Smooth muscle cell (in vitro differentiated cells): Measurements from ENCODE around the gene L3MBTL3. TPM values are rescaled to one million over a fixed set of nuclear protein-coding genes. Genes with fewer than 3 reads are reported as not detected.

Source experiments
- DNase-seq: peaks from one replicate; lab custom pipeline; 2025; ENCODE audit not compliant: unreplicated experiment; lab: John Stamatoyannopoulos, UW
- H2AFZ ChIP-seq: fragments of 200-600 bp; sonication (generic); 2 replicates; pipeline ENCODE4 v1.6.0; 2016; ENCODE audit warnings: antibody characterized with exemption, low read depth, mild to moderate bottlenecking
- H3F3A ChIP-seq: fragments of 200-600 bp; sonication (generic); 2 replicates; pipeline ENCODE4 v1.6.0; 2017; ENCODE audit warnings: antibody characterized with exemption, low read depth
- H3K27ac ChIP-seq: fragments of 200-600 bp; sonication (generic); 2 replicates; pipeline ENCODE4 v1.5.1; 2016; ENCODE audit warnings: low read depth, mild to moderate bottlenecking
- H3K27me3 ChIP-seq: fragments of 200-600 bp; sonication (generic); 2 replicates; pipeline ENCODE4 v1.6.1; 2016; ENCODE audit warnings: low read depth, mild to moderate bottlenecking
- H3K36me3 ChIP-seq: fragments of 200-600 bp; sonication (generic); 2 replicates; pipeline ENCODE4 v1.5.1; 2016; ENCODE audit warnings: low read depth
- H3K4me1 ChIP-seq: fragments of 200-600 bp; sonication (generic); 2 replicates; pipeline ENCODE4 v1.5.1; 2016; ENCODE audit warnings: low read depth
- H3K4me2 ChIP-seq: fragments of 200-600 bp; sonication (generic); 2 replicates; pipeline ENCODE4 v1.6.0; 2016; ENCODE audit warnings: mild to moderate bottlenecking
- H3K4me3 ChIP-seq: fragments of 200-600 bp; sonication (generic); 2 replicates; pipeline ENCODE4 v1.5.1; 2016; ENCODE audit warnings: mild to moderate bottlenecking
- H3K79me2 ChIP-seq: fragments of 200-600 bp; sonication (generic); 2 replicates; pipeline ENCODE4 v1.6.0; 2016; ENCODE audit warnings: low read depth, mild to moderate bottlenecking
- H3K9ac ChIP-seq: fragments of 200-600 bp; sonication (generic); 2 replicates; pipeline ENCODE4 v1.6.0; 2016; ENCODE audit warnings: low read depth
- H3K9me3 ChIP-seq: fragments of 200-600 bp; sonication (generic); replicated peaks from 2 replicates; pipeline ENCODE4 v1.5.1; 2016; ENCODE audit warnings: low read depth
- H4K20me1 ChIP-seq: fragments of 200-600 bp; sonication (generic); 2 replicates; pipeline ENCODE4 v1.6.0; 2016; ENCODE audit warnings: low read depth
- WGBS: methylation state at CpG from one replicate; pipeline ENCODE4 v1.1.7; 2016; ENCODE audit warnings: low lambda C conversion rate; 5-methylcytosine and 5-hydroxymethylcytosine counted together
- polyA plus RNA-seq: library from polyadenylated mRNA; unstranded; fragments of >200 nt; fragmentation: Nextera tagmentation; extraction: Ambion mirVana; gene quantifications from 2 replicates; pipeline ENCODE4 v1.2.1, GENCODE V29; 2016
- total RNA-seq: library from RNA; depleted of rRNA; stranded (reverse); fragments of >200 nt; gene quantifications from 2 replicates; pipeline ENCODE4 v1.2.3, GENCODE V29; 2014
- TF ChIP-seq, protein P1 (sequence below): fragments of 200-600 bp; sonication (generic); IDR thresholded peaks from 2 replicates; pipeline ENCODE4 v1.5.1; 2017; ENCODE audit warnings: borderline replicate concordance, mild to moderate bottlenecking, antibody characterized with exemption; ENCODE audit not compliant: insufficient read depth, poor library complexity, severe bottlenecking

Gene L3MBTL3
- total RNA-seq: 14.2 and 18.0 TPM in 2 replicates
- 4.1 and 5.4 TPM in 2 replicates for polyA plus RNA-seq

GRCh38 chr6:130018292-130018743, at the start of gene L3MBTL3:
TSS of gene L3MBTL3 (plus strand) at chr6:130018581. CDS start at chr6:130042700, 24,119 bp downstream.
- TF ChIP-seq, protein P1, sequence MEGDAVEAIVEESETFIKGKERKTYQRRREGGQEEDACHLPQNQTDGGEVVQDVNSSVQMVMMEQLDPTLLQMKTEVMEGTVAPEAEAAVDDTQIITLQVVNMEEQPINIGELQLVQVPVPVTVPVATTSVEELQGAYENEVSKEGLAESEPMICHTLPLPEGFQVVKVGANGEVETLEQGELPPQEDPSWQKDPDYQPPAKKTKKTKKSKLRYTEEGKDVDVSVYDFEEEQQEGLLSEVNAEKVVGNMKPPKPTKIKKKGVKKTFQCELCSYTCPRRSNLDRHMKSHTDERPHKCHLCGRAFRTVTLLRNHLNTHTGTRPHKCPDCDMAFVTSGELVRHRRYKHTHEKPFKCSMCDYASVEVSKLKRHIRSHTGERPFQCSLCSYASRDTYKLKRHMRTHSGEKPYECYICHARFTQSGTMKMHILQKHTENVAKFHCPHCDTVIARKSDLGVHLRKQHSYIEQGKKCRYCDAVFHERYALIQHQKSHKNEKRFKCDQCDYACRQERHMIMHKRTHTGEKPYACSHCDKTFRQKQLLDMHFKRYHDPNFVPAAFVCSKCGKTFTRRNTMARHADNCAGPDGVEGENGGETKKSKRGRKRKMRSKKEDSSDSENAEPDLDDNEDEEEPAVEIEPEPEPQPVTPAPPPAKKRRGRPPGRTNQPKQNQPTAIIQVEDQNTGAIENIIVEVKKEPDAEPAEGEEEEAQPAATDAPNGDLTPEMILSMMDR: no peak
- Histone ChIP-seq H3K4me3 (peak within 1 kb of the TSS; percentile 82), H2AFZ (peak within 1 kb of the TSS; percentile 99), H3K9ac (peak within 1 kb of the TSS; percentile 67), H3K27me3 (no peaks in the 10 kb centered on the region), H4K20me1 (peaks cover 12% of the 10 kb centered on the region), H3K36me3 (no peaks in the 10 kb centered on the region), H3F3A (peaks cover 4% of the 10 kb centered on the region), H3K27ac (peak within 1 kb of the TSS; percentile 63), H3K9me3 (no peaks in the 10 kb centered on the region), H3K4me1 (no peaks in the 10 kb centered on the region), H3K4me2 (peak within 1 kb of the TSS; percentile 94), H3K79me2 (peaks cover 19% of the 10 kb centered on the region)
- peak; percentile 69 for DNase-seq
- WGBS: 2% methylated on average over 27 of the region's 27 CpGs

- Histone ChIP-seq H3K27ac (no peak overlapping the region), H3K9me3 (no peaks in the 10 kb centered on the region), H2AFZ (no peak overlapping the region), H3K4me1 (no peaks in the 10 kb centered on the region), H3F3A (no peaks in the 10 kb centered on the region), H4K20me1 (no peaks in the 10 kb centered on the region), H3K27me3 (no peaks in the 10 kb centered on the region), H3K9ac (no peak overlapping the region), H3K36me3 (no peaks in the 10 kb centered on the region), H3K79me2 (no peaks in the 10 kb centered on the region), H3K4me2 (no peak overlapping the region), H3K4me3 (no peak overlapping the region)
- TF ChIP-seq, protein P1: no peak
- 54% methylated on average over 2 of the region's 2 CpGs for WGBS
- DNase-seq: no peak
Observed at GRCh38 chr6:129969064-129969463, 49.3 kb upstream of the L3MBTL3 start.

- no peak for DNase-seq
- Histone ChIP-seq H3K27me3 (no peaks in the 10 kb centered on the region), H3K36me3 (no peaks in the 10 kb centered on the region), H3K9me3 (peaks cover 3% of the 10 kb centered on the region), H3K79me2 (no peaks in the 10 kb centered on the region), H3K27ac (no peak overlapping the region), H4K20me1 (no peaks in the 10 kb centered on the region), H3K4me2 (no peak overlapping the region), H3K9ac (no peak overlapping the region), H2AFZ (no peak overlapping the region), H3K4me3 (no peak overlapping the region), H3F3A (no peaks in the 10 kb centered on the region), H3K4me1 (no peaks in the 10 kb centered on the region)
- TF ChIP-seq, protein P1: no peak
- WGBS: 94% methylated on average over 4 of the region's 4 CpGs
Observed at GRCh38 chr6:129976110-129976509, 42.3 kb upstream of the L3MBTL3 start.
